NK-92 (cell line): ENCODE data around the gene SLC12A8.

ENCODE experiments used
- DNase-seq: peaks from one replicate; lab custom pipeline; 2025; ENCODE audit not compliant: unreplicated experiment; lab: John Stamatoyannopoulos, UW

The SLC12A8 gene

GRCh38 chr3:125219261-125219701 is 6.7 kb upstream of the SLC12A8 start:
- no peak for DNase-seq

GRCh38 chr3:125214738-125215137 is 2.2 kb upstream of the SLC12A8 start:
- DNase-seq, result no peak

GRCh38 chr3:125213946-125214542 is 1.5 kb upstream of the SLC12A8 start:
- DNase-seq, result no peak

GRCh38 chr3:125213364-125213755 is 812 bp upstream of the SLC12A8 start:
- DNase-seq, result no peak

GRCh38 chr3:125212091-125212508 is 448 bp downstream of the SLC12A8 start:
- no peak for DNase-seq

GRCh38 chr3:125211523-125212090 is 941 bp downstream of the SLC12A8 start:
- DNase-seq, result no peak

GRCh38 chr3:125207949-125208568 is 4.5 kb downstream of the SLC12A8 start:
- DNase-seq, result no peak

GRCh38 chr3:125207507-125207906 is 5.0 kb downstream of the SLC12A8 start:
- DNase-seq, result no peak

- no peak for DNase-seq
Measured at GRCh38 chr3:125206934-125207333, 5.6 kb downstream of the SLC12A8 start.

- DNase-seq, result no peak
Measured at GRCh38 chr3:125203731-125204130, 8.8 kb downstream of the SLC12A8 start.

GRCh38 chr3:125202197-125202596 is 10.4 kb downstream of the SLC12A8 start:
- DNase-seq, result no peak

- DNase-seq, result no peak
Measured at GRCh38 chr3:125200731-125201139, 11.8 kb downstream of the SLC12A8 start.

GRCh38 chr3:125194849-125195601 is 17.5 kb downstream of the SLC12A8 start:
- DNase-seq, result no peak

GRCh38 chr3:125194061-125194848 is 18.3 kb downstream of the SLC12A8 start:
- DNase-seq, result no peak

GRCh38 chr3:125192190-125193035 is 20.1 kb downstream of the SLC12A8 start:
- no peak for DNase-seq

- DNase-seq, result no peak
Measured at GRCh38 chr3:125191730-125192129, 20.8 kb downstream of the SLC12A8 start.

GRCh38 chr3:125191256-125191655 is 21.3 kb downstream of the SLC12A8 start:
- no peak for DNase-seq

GRCh38 chr3:125190786-125191185 is 21.8 kb downstream of the SLC12A8 start:
- DNase-seq, result no peak

- DNase-seq, result no peak
Measured at GRCh38 chr3:125189378-125190165, 23.0 kb downstream of the SLC12A8 start.
